ENCODE data around the gene MARCHF3. TPM values are rescaled to one million over a fixed set of nuclear protein-coding genes. Genes with fewer than 3 reads are reported as not detected.
"Not testable (repeated sequence)": the region's sequence is repeated elsewhere in the genome, so short reads cannot be mapped to it uniquely, and the experiment has no call there.

The MARCHF3 gene
- total RNA-seq, 1 donor from 2014 or later: 16.5 TPM

DNA sequence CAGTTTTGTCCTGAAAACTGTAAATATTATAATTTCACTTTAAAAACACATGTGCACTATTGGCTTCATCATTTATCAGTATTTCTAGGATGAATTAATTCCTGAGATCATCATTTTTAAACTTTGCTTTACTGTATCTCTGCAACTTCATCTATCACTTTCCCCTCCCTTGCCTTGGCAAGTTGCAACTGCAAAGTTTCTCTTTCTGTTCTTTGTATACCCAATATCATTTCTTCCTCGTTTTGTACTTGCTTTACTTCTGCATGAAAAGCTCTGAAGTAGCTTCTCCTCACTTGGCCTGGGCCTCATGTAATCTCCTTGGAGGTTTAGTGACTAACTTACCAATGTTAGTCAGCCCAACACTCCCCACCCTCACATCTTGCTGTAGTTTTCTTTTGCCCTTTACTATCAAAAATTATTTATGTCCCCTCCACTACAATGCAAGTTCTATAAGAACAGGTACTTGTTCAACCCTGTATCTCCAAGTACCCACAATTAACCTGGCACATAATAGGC, 30.2 kb upstream of the MARCHF3 start:
- peaks cover 2% of the 10 kb centered on the region for H3K4me1 Mint-ChIP-seq (ENCODE audit: low read depth, unreplicated experiment)
- Histone ChIP-seq H3K79me2 (ENCODE audit: insufficient read depth, low read length) (no peaks in the 10 kb centered on the region), H3K9ac (ENCODE audit: low read length) (no peak overlapping the region), H3K27ac (ENCODE audit: low read depth, low read length) (no peak overlapping the region), H3K4me3 (ENCODE audit: insufficient read depth, low read depth, low read length) (no peak overlapping the region), H3K27me3 (ENCODE audit: insufficient read depth, low read length) (no peaks in the 10 kb centered on the region), H2AFZ (ENCODE audit: low read depth, low read length) (no peak overlapping the region), H3K4me2 (ENCODE audit: low read length) (no peak overlapping the region), H3K9me3 (ENCODE audit: insufficient read depth, low read depth, low read length) (no peaks in the 10 kb centered on the region), H3K4me1 (ENCODE audit: insufficient read depth, low read length) (no peaks in the 10 kb centered on the region), H4K20me1 (ENCODE audit: insufficient read depth, low read length) (no peaks in the 10 kb centered on the region), H3K36me3 (ENCODE audit: insufficient read depth, low read length) (peaks cover 4% of the 10 kb centered on the region)
- FAIRE-seq: no peak
- peaks cover 4% of the 10 kb centered on the region for H3K9me3 Mint-ChIP-seq (ENCODE audit: unreplicated experiment)
- no peak for TF ChIP-seq EZH2 (IDR thresholded peaks at IDR 0.05; ENCODE audit: insufficient read depth, low read length)
- TF ChIP-seq, protein P1, sequence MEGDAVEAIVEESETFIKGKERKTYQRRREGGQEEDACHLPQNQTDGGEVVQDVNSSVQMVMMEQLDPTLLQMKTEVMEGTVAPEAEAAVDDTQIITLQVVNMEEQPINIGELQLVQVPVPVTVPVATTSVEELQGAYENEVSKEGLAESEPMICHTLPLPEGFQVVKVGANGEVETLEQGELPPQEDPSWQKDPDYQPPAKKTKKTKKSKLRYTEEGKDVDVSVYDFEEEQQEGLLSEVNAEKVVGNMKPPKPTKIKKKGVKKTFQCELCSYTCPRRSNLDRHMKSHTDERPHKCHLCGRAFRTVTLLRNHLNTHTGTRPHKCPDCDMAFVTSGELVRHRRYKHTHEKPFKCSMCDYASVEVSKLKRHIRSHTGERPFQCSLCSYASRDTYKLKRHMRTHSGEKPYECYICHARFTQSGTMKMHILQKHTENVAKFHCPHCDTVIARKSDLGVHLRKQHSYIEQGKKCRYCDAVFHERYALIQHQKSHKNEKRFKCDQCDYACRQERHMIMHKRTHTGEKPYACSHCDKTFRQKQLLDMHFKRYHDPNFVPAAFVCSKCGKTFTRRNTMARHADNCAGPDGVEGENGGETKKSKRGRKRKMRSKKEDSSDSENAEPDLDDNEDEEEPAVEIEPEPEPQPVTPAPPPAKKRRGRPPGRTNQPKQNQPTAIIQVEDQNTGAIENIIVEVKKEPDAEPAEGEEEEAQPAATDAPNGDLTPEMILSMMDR (IDR thresholded peaks at IDR 0.05; ENCODE audit: insufficient read depth, low read depth, low read length): no peak
- no peak overlapping the region for H3K4me3 Mint-ChIP-seq (ENCODE audit: unreplicated experiment)
- H3K27ac Mint-ChIP-seq (ENCODE audit: unreplicated experiment): no peak overlapping the region
- H3K36me3 Mint-ChIP-seq (ENCODE audit: low read depth, unreplicated experiment): no peaks in the 10 kb centered on the region
- no peak for DNase-seq (ENCODE audit: low read depth)
- no peaks in the 10 kb centered on the region for H3K27me3 Mint-ChIP-seq (ENCODE audit: low read depth, unreplicated experiment)

DNA sequence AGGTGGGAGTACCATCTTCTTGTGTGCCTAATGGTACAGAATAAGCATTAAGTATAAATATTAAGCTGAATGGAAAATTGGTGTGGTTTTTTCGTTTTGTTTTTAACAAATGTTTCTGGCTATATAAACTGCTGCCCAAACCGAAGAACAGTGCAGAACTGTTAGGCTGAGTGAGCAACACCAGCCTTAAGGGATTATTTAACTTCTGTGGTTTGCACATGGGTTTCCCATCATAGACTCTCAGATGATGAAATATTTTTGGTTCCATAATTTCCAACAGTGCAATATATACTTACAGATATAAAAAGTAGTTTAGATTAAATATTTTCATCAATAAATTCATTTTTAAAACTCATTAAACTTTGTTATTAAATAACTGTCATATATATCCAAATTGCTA, 26.5 kb upstream of the MARCHF3 start:
- no peak for FAIRE-seq
- peaks cover 4% of the 10 kb centered on the region for H3K36me3 ChIP-seq (ENCODE audit: insufficient read depth, low read length)
- H3K4me3 Mint-ChIP-seq (ENCODE audit: unreplicated experiment): no peak overlapping the region
- no peaks in the 10 kb centered on the region for H3K4me1 ChIP-seq (ENCODE audit: insufficient read depth, low read length)
- no peaks in the 10 kb centered on the region for H3K9me3 ChIP-seq (ENCODE audit: insufficient read depth, low read depth, low read length)
- no peak overlapping the region for H3K4me2 ChIP-seq (ENCODE audit: low read length)
- no peaks in the 10 kb centered on the region for H4K20me1 ChIP-seq (ENCODE audit: insufficient read depth, low read length)
- peaks cover 4% of the 10 kb centered on the region for H3K9me3 Mint-ChIP-seq (ENCODE audit: unreplicated experiment)
- DNase-seq (ENCODE audit: low read depth): no peak
- no peak overlapping the region for H2AFZ ChIP-seq (ENCODE audit: low read depth, low read length)
- H3K4me1 Mint-ChIP-seq (ENCODE audit: low read depth, unreplicated experiment): peaks cover 2% of the 10 kb centered on the region
- no peaks in the 10 kb centered on the region for H3K27me3 ChIP-seq (ENCODE audit: insufficient read depth, low read length)
- no peaks in the 10 kb centered on the region for H3K79me2 ChIP-seq (ENCODE audit: insufficient read depth, low read length)
- H3K36me3 Mint-ChIP-seq (ENCODE audit: low read depth, unreplicated experiment): no peaks in the 10 kb centered on the region
- no peak overlapping the region for H3K27ac ChIP-seq (ENCODE audit: low read depth, low read length)
- no peak overlapping the region for H3K9ac ChIP-seq (ENCODE audit: low read length)
- no peak overlapping the region for H3K27ac Mint-ChIP-seq (ENCODE audit: unreplicated experiment)
- TF ChIP-seq, protein P1 (IDR thresholded peaks at IDR 0.05; ENCODE audit: insufficient read depth, low read depth, low read length): no peak
- no peak for TF ChIP-seq EZH2 (IDR thresholded peaks at IDR 0.05; ENCODE audit: insufficient read depth, low read length)
- no peaks in the 10 kb centered on the region for H3K27me3 Mint-ChIP-seq (ENCODE audit: low read depth, unreplicated experiment)
- no peak overlapping the region for H3K4me3 ChIP-seq (ENCODE audit: insufficient read depth, low read depth, low read length)

DNA sequence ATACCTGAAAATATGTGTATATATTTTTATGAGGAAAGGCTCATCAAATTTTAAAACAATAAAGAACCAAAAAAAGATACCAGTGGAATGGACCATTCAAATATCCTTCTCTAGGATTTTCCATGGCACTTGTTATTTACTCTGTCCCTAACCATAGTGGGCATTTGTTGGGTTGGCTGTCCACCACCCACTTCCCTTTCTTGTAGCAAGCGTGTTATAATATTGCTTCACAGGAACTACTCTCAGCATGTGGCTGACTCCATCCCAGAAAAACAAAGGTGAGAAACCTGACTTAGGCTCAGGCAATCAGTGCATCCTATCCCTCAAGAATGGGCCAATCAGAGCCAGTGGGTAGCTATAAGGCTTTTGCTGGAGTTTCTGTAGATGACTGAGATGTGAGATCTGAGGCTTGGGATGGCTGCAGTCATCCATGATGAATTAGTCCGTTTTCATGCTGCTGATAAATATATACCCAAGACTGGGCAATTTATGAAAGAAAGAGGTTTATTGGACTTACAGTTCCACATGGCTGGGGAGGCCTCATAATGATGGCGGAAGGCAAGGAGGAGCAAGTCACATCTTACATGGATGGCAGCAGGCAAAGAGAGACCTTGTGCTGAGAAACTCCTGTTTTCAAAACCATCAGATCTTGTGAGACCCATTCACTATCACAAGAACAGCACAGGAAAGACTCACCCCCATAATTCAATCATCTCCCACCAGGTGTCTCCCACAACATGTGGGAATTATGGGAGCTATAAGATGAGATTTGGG, 25.7 kb upstream of the MARCHF3 start:
- H3K9me3 Mint-ChIP-seq (ENCODE audit: unreplicated experiment): peaks cover 4% of the 10 kb centered on the region
- DNase-seq (ENCODE audit: low read depth) (no peak), FAIRE-seq (no peak)
- TF ChIP-seq EZH2 (IDR thresholded peaks at IDR 0.05; ENCODE audit: insufficient read depth, low read length): no peak
- TF ChIP-seq, protein P1 (IDR thresholded peaks at IDR 0.05; ENCODE audit: insufficient read depth, low read depth, low read length): no peak
- Histone ChIP-seq H3K27ac (ENCODE audit: low read depth, low read length) (no peak overlapping the region), H3K27me3 (ENCODE audit: insufficient read depth, low read length) (no peaks in the 10 kb centered on the region), H4K20me1 (ENCODE audit: insufficient read depth, low read length) (no peaks in the 10 kb centered on the region), H3K4me2 (ENCODE audit: low read length) (no peak overlapping the region), H3K79me2 (ENCODE audit: insufficient read depth, low read length) (no peaks in the 10 kb centered on the region), H3K4me1 (ENCODE audit: insufficient read depth, low read length) (no peaks in the 10 kb centered on the region), H3K9me3 (ENCODE audit: insufficient read depth, low read depth, low read length) (no peaks in the 10 kb centered on the region), H3K4me3 (ENCODE audit: insufficient read depth, low read depth, low read length) (no peak overlapping the region), H2AFZ (ENCODE audit: low read depth, low read length) (no peak overlapping the region), H3K36me3 (ENCODE audit: insufficient read depth, low read length) (peaks cover 4% of the 10 kb centered on the region), H3K9ac (ENCODE audit: low read length) (no peak overlapping the region)
- H3K36me3 Mint-ChIP-seq (ENCODE audit: low read depth, unreplicated experiment): no peaks in the 10 kb centered on the region
- H3K4me3 Mint-ChIP-seq (ENCODE audit: unreplicated experiment): no peak overlapping the region
- no peak overlapping the region for H3K27ac Mint-ChIP-seq (ENCODE audit: unreplicated experiment)
- H3K4me1 Mint-ChIP-seq (ENCODE audit: low read depth, unreplicated experiment): peaks cover 2% of the 10 kb centered on the region
- peaks cover 4% of the 10 kb centered on the region for H3K27me3 Mint-ChIP-seq (ENCODE audit: low read depth, unreplicated experiment)

DNA sequence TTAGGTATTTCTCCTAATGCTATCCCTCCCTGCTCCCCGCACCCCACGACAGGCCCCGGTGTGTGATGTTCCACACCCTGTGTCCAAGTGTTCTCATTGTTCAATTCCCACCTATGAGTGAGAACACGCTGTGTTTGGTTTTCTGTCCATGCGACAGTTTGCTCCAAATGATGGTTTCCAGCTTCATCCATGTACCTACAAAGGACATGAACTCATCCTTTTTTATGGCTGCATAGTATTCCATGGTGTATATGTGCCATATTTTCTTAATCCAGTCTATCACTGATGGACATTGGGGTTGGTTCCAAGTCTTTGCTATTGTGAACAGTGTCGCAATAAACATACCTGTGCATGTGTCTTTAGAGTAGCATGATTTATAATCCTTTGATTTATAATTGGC, 23.2 kb upstream of the MARCHF3 start:
- H3K4me1 Mint-ChIP-seq (ENCODE audit: low read depth, unreplicated experiment); H3K9ac ChIP-seq (ENCODE audit: low read length); H3K9me3 Mint-ChIP-seq (ENCODE audit: unreplicated experiment); H3K27me3 Mint-ChIP-seq (ENCODE audit: low read depth, unreplicated experiment); H3K4me3 Mint-ChIP-seq (ENCODE audit: unreplicated experiment); H3K9me3 ChIP-seq (ENCODE audit: insufficient read depth, low read depth, low read length); H3K27me3 ChIP-seq (ENCODE audit: insufficient read depth, low read length); H2AFZ ChIP-seq (ENCODE audit: low read depth, low read length); H3K36me3 Mint-ChIP-seq (ENCODE audit: low read depth, unreplicated experiment); FAIRE-seq; H3K4me2 ChIP-seq (ENCODE audit: low read length); H3K36me3 ChIP-seq (ENCODE audit: insufficient read depth, low read length); H3K27ac ChIP-seq (ENCODE audit: low read depth, low read length); H3K4me3 ChIP-seq (ENCODE audit: insufficient read depth, low read depth, low read length); DNase-seq (ENCODE audit: low read depth); H3K79me2 ChIP-seq (ENCODE audit: insufficient read depth, low read length); H3K4me1 ChIP-seq (ENCODE audit: insufficient read depth, low read length); H3K27ac Mint-ChIP-seq (ENCODE audit: unreplicated experiment); H4K20me1 ChIP-seq (ENCODE audit: insufficient read depth, low read length): not testable (repeated sequence)
